HCT116 (cell line): ENCODE measurements around the gene SPSB2. TPM values are rescaled to one million over a fixed set of nuclear protein-coding genes. Genes with fewer than 3 reads are reported as not detected.
A peak's percentile ranks its signal among the peaks of the same experiment; 100 is the strongest.

Experiments
- ATAC-seq: fragments of 200-7000 bp; cut with Tn5 transposase; 2 replicates; pipeline ENCODE4 v1.9.1; 2020; ENCODE audit warnings: mild to moderate bottlenecking, moderate library complexity
- BruUV-seq: library from RNA; stranded (reverse); fragments of 400-500 nt; replicated peaks from 2 replicates; lab custom pipeline; 2021; lab: Mats Ljungman, UMichigan
- CTCF ChIA-PET: fragments of 300-600 bp; sonication (Branson Sonifier 250); formaldehyde crosslinking; loops from one replicate; lab custom pipeline; 2021; ENCODE audit warnings: antibody characterized with exemption; lab: Charles Lee
- POLR2A ChIA-PET: fragments of 300-600, 350-600 bp; sonication (Branson Sonifier 250); formaldehyde crosslinking; loops from one replicate; lab custom pipeline; 2021; ENCODE audit warnings: antibody characterized with exemption; lab: Charles Lee
- RAD21 ChIA-PET, 2 experiments: fragments of 300-600 bp; sonication (Branson Sonifier 250); formaldehyde crosslinking; loops; one replicate each; lab custom pipeline; 2023; ENCODE audit warnings: low total read pairs in 2 of 2; ENCODE audit not compliant: uncharacterized antibody in 2 of 2, unreplicated experiment in 2 of 2, low non-redundant PET in 1 of 2; lab: Charles Lee
- DNase-seq: peaks from one replicate; pipeline ENCODE4 v3.0.0-alpha.2; 2010; ENCODE audit warnings: low read depth, low spot score
- H2AFZ ChIP-seq: fragments of 200-600 bp; shearing (Covaris generic), sonication (generic); 2 replicates; pipeline ENCODE4 v1.6.1; 2017; ENCODE audit warnings: low read depth, mixed run types, mixed read lengths, antibody characterized with exemption, low read length; ENCODE audit not compliant: poor library complexity, severe bottlenecking
- H3K27ac ChIP-seq: 2 replicates; pipeline ENCODE4 v1.5.1; 2012; ENCODE audit warnings: low read depth, low read length
- H3K27me3 ChIP-seq: fragments of 200-600 bp; sonication (generic); 2 replicates; pipeline ENCODE4 v1.6.1; 2016; ENCODE audit warnings: mixed run types, low read length, mixed read lengths; ENCODE audit not compliant: insufficient read depth
- H3K36me3 ChIP-seq, 2 experiments: fragments of 200-500 bp in 1 of 2; fragments of 200-600 bp in 1 of 2; sonication (Bioruptor generic) in 1 of 2; sonication (generic) in 1 of 2; 2 replicates each; pipeline versions ENCODE4 v1.5.1 to v1.6.1; 2014 to 2016; ENCODE audit warnings: low read length in 2 of 2, inconsistent platforms in 1 of 2, mixed read lengths in 1 of 2, mixed run types in 1 of 2; ENCODE audit not compliant: insufficient read depth in 2 of 2, control insufficient read depth in 1 of 2
- H3K4me1 ChIP-seq, 2 experiments: fragments of 200-600 bp in 1 of 2; sonication (generic) in 1 of 2; 2 replicates each; pipeline versions ENCODE4 v1.5.1 to v1.6.1; 2012 to 2017; ENCODE audit warnings: low read length in 2 of 2, inconsistent platforms in 1 of 2, mild to moderate bottlenecking in 1 of 2, mixed read lengths in 1 of 2, mixed run types in 1 of 2, moderate library complexity in 1 of 2; ENCODE audit not compliant: insufficient read depth in 2 of 2, control insufficient read depth in 1 of 2
- H3K4me2 ChIP-seq: fragments of 200-600 bp; sonication (generic); 2 replicates; pipeline ENCODE4 v1.6.1; 2017; ENCODE audit warnings: mixed run types, low read length, mixed read lengths
- H3K4me3 ChIP-seq, 2 experiments: fragments of 200-600 bp in 1 of 2; sonication (generic) in 1 of 2; replicated peaks in 1 of 2; 2 replicates each; pipeline ENCODE4 v1.5.1; 2011 to 2016; ENCODE audit warnings: low read length in 2 of 2, control low read depth in 1 of 2, low read depth in 1 of 2, mild to moderate bottlenecking in 1 of 2, mixed read lengths in 1 of 2, mixed run types in 1 of 2
- H3K79me2 ChIP-seq: fragments of 200-600 bp; sonication (generic); 2 replicates; pipeline ENCODE4 v1.6.1; 2017; ENCODE audit warnings: mild to moderate bottlenecking, mixed run types, low read length, moderate library complexity, mixed read lengths; ENCODE audit not compliant: insufficient read depth
- H3K9ac ChIP-seq: fragments of 200-600 bp; sonication (generic); 2 replicates; pipeline ENCODE4 v1.6.1; 2016; ENCODE audit warnings: low read length, mixed read lengths
- H3K9me2 ChIP-seq: fragments of 200-600 bp; sonication (generic), shearing (Covaris generic); 2 replicates; pipeline ENCODE4 v1.6.1; 2017; ENCODE audit warnings: mixed run types, mild to moderate bottlenecking, moderate library complexity; ENCODE audit not compliant: insufficient read depth
- H3K9me3 ChIP-seq, 2 experiments: fragments of 200-500 bp in 1 of 2; fragments of 200-600 bp in 1 of 2; sonication (Bioruptor generic) in 1 of 2; sonication (generic) in 1 of 2; 2 replicates each; pipeline ENCODE4 v1.6.1; 2014 to 2017; ENCODE audit warnings: low read length in 2 of 2, mixed read lengths in 2 of 2, inconsistent platforms in 1 of 2, low read depth in 1 of 2, mild to moderate bottlenecking in 1 of 2, mixed run types in 1 of 2, moderate library complexity in 1 of 2; ENCODE audit not compliant: control insufficient read depth in 1 of 2, insufficient read depth in 1 of 2
- H4K20me1 ChIP-seq: fragments of 200-600 bp; sonication (generic), shearing (Covaris generic); 2 replicates; pipeline ENCODE4 v1.6.1; 2017; ENCODE audit warnings: mixed run types, mild to moderate bottlenecking, moderate library complexity; ENCODE audit not compliant: insufficient read depth
- CTCF ChIP-seq, 3 experiments: fragments of 200-600 bp in 1 of 3; sonication (generic) in 1 of 3; IDR thresholded peaks in 2 of 3; conservative IDR thresholded peaks in 1 of 3; 2 replicates each; pipeline ENCODE4 v1.5.1; 2012 to 2017; ENCODE audit warnings: low read depth in 2 of 3, low read length in 2 of 3, antibody characterized with exemption in 1 of 3, borderline replicate concordance in 1 of 3, control low read depth in 1 of 3, mild to moderate bottlenecking in 1 of 3, mixed read lengths in 1 of 3, mixed run types in 1 of 3, moderate library complexity in 1 of 3; ENCODE audit not compliant: insufficient read depth in 1 of 3
- EZH2 ChIP-seq: fragments of 200-600 bp; sonication (generic); IDR thresholded peaks from 2 replicates; pipeline ENCODE4 v1.6.1; 2017; ENCODE audit warnings: antibody characterized with exemption, mixed run types
- FOSL1 ChIP-seq: IDR thresholded peaks from 2 replicates; pipeline ENCODE4 v1.6.1; 2012; ENCODE audit warnings: low read depth
- intact Hi-C: fragments of 100-400 bp; cut with micrococcal nuclease; formaldehyde crosslinking; loops from 2 replicates; pipeline ENCODE4 v1.10.0; 2022
- total RNA-seq: library from RNA; stranded (reverse); gene quantifications from one replicate; pipeline ENCODE4 v1.2.1, GENCODE V29; 2021; ENCODE audit not compliant: unreplicated experiment

SPSB2 gene
- total RNA-seq, 1 experiment from 2014 or later = 10.0 TPM

- peak overlapping the region; percentile 96 for H3K27ac ChIP-seq
- ChIA-PET POLR2A (interaction anchor here (0.9 to 10.9 kb wide), 15 partner anchors 9 to 240 kb away, joined by 3 to 186 read pairs (median 8); partner anchors contain the start of genes C12orf57, CDCA3, MLF2 and P3H3), CTCF (interaction anchor here (1.0 to 2.9 kb wide), 10 partner anchors 17 to 244 kb away, joined by 3 to 26 read pairs (median 7); partner anchors contain the start of genes C12orf57, C1RL, CDCA3 and MLF2), RAD21 (interaction anchor here in 1 of 2 experiments (0.5 to 1.3 kb wide), 2 partner anchors 78 to 79 kb away, joined by 4 read pairs; no protein-coding TSS in a partner anchor)
- no peak for DNase-seq
- H3K4me1 ChIP-seq = peaks cover 33 to 62% of the 10 kb centered on the region in 2 experiments
- H3K36me3 ChIP-seq = peaks cover 15 to 42% of the 10 kb centered on the region in 2 experiments; a peak in 3 of 4 replicates
- no peak for ATAC-seq
- no peak overlapping the region for H2AFZ ChIP-seq
- H3K9ac ChIP-seq = peak overlapping the region; percentile 99
- H3K27me3 ChIP-seq = no peaks in the 10 kb centered on the region
- peaks cover 12% of the 10 kb centered on the region; the same call in 1 of the 2 replicates for H4K20me1 ChIP-seq
- TF ChIP-seq EZH2 (no peak), FOSL1 (no peak), CTCF (IDR thresholded peaks at IDR 0.05 in 2 of 3, conservative IDR thresholded peaks at IDR 0.05 in 1 of 3; ENCODE audit: borderline replicate concordance in 1 of 3, insufficient read depth in 1 of 3, low read depth in 2 of 3, low read length in 2 of 3) (peak in 2 of 3 experiments; percentile 25; a peak in 2 of 6 replicates)
- TSS peak; percentile 57 for BruUV-seq
- no peaks in the 10 kb centered on the region for H3K9me2 ChIP-seq
- intact Hi-C loops = loop anchor here (1.0 kb wide), 1 partner anchor 76 kb away; the partner anchor contains the start of gene C12orf57
- no peaks in the 10 kb centered on the region for H3K9me3 ChIP-seq
- H3K4me3 ChIP-seq = peak overlapping the region; percentile 97 to 99
- peaks cover 57% of the 10 kb centered on the region for H3K79me2 ChIP-seq
- H3K4me2 ChIP-seq = peak overlapping the region; percentile 92
Observed at GRCh38 chr12:6868211-6869048, 4.7 kb downstream of the SPSB2 start.
